KOPT-K1 (cell line): ENCODE results near the gene SLC22A23.

ENCODE experiments used
- H3K27ac ChIP-seq: fragments of 200-600 bp; sonication (generic); 2 replicates; pipeline ENCODE4 v1.5.1; 2016; ENCODE audit warnings: antibody characterized with exemption, mild to moderate bottlenecking, low read depth, low read length; ENCODE audit not compliant: poor library complexity, severe bottlenecking
- H3K36me3 ChIP-seq: fragments of 200-600 bp; sonication (generic); 2 replicates; pipeline ENCODE4 v1.5.1; 2017; ENCODE audit warnings: antibody characterized with exemption, mild to moderate bottlenecking, low read length, moderate library complexity; ENCODE audit not compliant: insufficient read depth
- H3K9me3 ChIP-seq: fragments of 200-600 bp; sonication (generic); 2 replicates; pipeline ENCODE4 v1.5.1; 2017; ENCODE audit warnings: antibody characterized with exemption, low read length, mild to moderate bottlenecking; ENCODE audit not compliant: insufficient read depth, poor library complexity, severe bottlenecking

SLC22A23 gene

GRCh38 chr6:3442431-3443220 is 14.2 kb downstream of the SLC22A23 start:
- H3K36me3 ChIP-seq: no peaks in the 10 kb centered on the region
- no peak overlapping the region for H3K27ac ChIP-seq
- H3K9me3 ChIP-seq: no peaks in the 10 kb centered on the region

DNA sequence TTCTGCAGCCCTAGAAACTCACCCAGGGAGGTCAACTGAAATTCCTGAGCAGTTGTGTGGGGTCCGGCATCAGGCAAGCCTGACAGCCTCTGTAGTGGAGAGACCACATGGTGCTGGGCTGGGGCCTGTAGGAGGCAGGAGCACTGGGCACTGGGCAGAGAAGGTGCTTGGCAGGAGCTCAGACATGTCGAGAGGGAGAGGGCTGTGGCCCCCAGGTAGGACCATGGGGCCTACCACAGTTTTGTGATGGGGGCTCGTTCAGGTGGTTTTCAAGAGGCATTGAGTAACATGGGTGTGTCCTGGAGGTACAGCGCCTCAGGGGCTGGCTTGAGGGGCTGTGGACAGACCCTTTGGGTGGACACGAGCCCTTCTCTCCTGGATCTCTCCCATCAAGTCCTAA is 15.9 kb downstream of the SLC22A23 start:
- Histone ChIP-seq H3K27ac (no peak overlapping the region), H3K9me3 (no peaks in the 10 kb centered on the region), H3K36me3 (no peaks in the 10 kb centered on the region)

GRCh38 chr6:3439961-3440360 is 16.9 kb downstream of the SLC22A23 start:
- Histone ChIP-seq H3K9me3 (no peaks in the 10 kb centered on the region), H3K27ac (no peak overlapping the region), H3K36me3 (no peaks in the 10 kb centered on the region)

- no peaks in the 10 kb centered on the region for H3K36me3 ChIP-seq
- H3K9me3 ChIP-seq: no peaks in the 10 kb centered on the region
- H3K27ac ChIP-seq: no peak overlapping the region
Measured at GRCh38 chr6:3438190-3439167, 18.4 kb downstream of the SLC22A23 start.

DNA sequence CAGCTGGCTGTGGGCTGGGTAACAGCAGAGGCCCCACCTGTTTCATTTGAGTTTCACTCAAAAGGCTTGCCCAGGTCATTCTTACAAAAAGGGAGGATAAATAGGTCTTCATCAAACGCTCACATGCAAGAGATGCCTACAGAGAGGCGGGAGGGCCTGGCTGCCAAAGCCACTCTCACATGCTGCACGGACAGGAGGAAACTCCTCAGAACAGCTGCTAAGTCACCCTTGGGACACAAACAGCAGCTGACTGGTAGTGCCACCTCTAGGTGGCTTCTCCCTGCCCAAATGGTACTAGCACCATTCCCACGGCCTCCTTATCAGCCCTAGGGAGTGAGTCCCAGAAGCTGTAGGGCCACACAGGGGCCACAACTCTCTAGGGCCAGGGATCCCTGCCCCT is 23.8 kb downstream of the SLC22A23 start:
- no peaks in the 10 kb centered on the region for H3K9me3 ChIP-seq
- H3K27ac ChIP-seq: no peak overlapping the region
- no peaks in the 10 kb centered on the region for H3K36me3 ChIP-seq

DNA sequence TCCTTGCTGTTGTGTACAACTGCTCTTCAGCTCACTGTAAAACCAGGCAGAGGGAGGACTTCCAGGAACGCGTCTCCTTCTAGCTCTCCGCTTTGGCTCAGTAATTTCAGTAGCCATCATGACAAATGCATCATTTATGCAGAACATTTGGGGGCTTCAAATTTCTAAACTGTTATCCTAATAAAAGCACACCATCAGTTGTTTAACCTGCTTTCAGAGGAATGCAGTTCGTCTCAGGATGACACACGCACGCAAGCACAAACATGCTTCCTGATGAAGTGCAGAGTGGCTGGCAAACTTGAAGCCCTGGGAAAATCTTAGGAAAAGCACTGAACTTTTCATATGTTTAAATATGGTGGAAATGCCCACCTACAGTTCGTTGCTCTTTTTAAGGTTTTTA is 24.4 kb downstream of the SLC22A23 start:
- Histone ChIP-seq H3K36me3 (no peaks in the 10 kb centered on the region), H3K27ac (no peak overlapping the region), H3K9me3 (no peaks in the 10 kb centered on the region)

DNA sequence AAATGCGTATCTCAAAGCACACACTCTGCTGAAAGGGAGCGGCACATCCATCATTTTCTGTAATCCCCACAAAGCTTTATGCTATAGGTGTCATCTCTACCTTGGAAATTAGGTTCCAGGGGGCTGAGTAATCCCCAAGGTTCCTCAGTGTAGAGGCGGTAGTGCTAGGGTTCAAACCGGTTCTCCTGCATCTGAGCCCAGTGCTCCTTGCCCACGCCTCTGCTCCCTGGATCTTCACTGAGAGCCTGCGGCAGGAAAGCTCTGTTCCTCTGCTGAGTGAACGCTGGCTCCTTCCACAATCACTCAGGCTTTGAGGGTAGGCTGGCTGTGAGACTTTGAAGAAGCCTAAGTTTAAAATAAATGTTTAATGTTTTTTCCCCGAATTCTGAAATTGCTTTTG is 24.9 kb downstream of the SLC22A23 start:
- no peak overlapping the region for H3K27ac ChIP-seq
- H3K36me3 ChIP-seq: no peaks in the 10 kb centered on the region
- H3K9me3 ChIP-seq: no peaks in the 10 kb centered on the region

DNA sequence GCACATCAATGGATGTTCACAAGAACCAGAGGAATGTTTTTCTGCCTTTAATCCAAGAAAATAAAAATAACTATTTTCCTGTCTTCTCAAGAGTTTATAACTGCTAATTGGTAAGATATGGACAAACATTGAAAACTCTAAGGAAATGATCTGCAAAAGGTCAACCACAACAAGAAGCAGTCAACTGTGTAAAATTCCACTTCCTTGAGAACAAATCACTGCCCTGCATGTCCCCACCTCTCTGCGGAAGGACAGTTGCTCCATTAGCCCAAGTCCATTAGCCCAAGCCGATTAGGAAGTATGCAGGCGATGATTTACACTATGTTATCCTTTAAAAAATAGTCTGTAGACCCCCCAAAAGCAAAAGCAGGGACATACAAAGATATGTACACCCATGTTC is 27.6 kb downstream of the SLC22A23 start:
- Histone ChIP-seq H3K9me3 (no peaks in the 10 kb centered on the region), H3K36me3 (no peaks in the 10 kb centered on the region), H3K27ac (no peak overlapping the region)

DNA sequence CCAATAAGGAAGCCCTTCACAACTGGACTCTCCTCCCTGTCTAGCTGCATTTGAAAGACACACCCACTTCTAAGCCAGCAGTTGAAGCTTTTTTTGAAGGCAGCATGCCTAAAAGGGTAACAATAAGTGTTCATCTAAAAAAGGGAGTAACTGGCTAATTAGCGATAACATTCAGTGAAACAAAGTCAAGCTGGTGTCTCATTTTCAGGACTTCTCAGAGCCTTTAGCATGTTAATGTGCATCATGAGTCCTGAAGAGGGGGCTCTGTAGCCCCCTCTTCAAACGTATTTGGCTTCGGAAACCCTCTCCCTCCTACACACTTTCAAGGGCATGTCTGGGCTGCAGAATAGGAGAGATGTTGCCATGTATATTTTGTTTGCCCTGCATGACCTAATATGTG is 28.1 kb downstream of the SLC22A23 start:
- H3K27ac ChIP-seq: no peak overlapping the region
- no peaks in the 10 kb centered on the region for H3K9me3 ChIP-seq
- H3K36me3 ChIP-seq: no peaks in the 10 kb centered on the region

DNA sequence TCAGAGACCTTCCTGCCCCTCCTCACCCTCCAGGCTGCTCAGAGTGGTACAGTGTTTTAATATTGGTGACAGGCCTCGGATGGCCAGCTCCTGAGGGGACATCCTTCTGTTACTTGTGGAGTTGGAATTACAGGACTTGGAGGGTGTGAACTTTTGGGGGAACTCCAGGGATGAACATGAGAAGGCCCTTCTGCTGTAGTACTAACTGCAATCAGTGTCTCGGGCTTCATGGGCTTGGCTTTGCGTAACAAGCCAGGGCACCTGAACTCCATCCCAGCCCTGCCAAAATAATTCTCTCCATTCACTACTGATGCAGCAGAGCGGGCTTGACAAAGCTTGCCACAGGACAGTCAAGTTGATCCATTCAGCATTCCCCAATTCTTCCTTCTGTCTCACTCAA is 28.6 kb downstream of the SLC22A23 start:
- Histone ChIP-seq H3K27ac (no peak overlapping the region), H3K36me3 (no peaks in the 10 kb centered on the region), H3K9me3 (no peaks in the 10 kb centered on the region)

GRCh38 chr6:3427687-3428085 is 29.2 kb downstream of the SLC22A23 start:
- Histone ChIP-seq H3K9me3 (no peaks in the 10 kb centered on the region), H3K27ac (no peak overlapping the region), H3K36me3 (no peaks in the 10 kb centered on the region)

DNA sequence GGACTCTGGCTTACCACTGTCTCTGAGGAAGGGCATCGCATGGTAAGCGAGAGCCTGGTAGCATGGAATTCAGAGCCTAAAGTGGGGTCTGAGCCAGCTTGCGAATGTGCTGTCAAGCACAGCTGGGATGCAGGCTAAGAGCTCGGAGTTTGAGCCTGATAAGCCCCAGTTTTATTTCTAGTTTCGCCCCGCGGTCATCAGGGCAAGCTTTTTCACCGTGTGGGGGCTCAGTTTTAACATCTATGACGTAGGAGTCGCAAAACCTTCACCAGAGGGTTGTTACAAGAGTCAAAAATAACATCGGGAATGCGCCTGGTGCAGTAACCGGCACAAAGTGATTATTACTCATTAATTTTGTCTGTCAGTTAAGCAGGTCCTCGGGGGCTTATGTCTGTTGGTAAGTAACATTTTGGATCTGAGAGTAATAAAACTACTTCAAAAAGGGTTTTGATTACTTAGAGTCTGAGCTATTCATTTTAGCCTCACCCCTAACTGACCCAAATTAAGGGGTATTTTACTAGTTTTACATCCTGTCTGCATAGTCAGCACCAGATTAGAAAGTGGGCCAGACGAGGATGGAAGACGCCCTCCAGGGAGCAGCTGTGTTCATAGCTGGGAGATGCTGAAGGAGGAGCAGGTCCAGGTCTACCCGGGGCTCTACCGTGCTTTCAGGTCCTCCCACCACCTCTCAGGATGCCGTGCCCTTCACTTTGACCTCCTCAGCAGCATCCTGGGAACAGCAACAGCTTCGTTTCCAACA is 29.7 kb downstream of the SLC22A23 start:
- H3K9me3 ChIP-seq: no peaks in the 10 kb centered on the region
- no peak overlapping the region for H3K27ac ChIP-seq
- H3K36me3 ChIP-seq: no peaks in the 10 kb centered on the region

DNA sequence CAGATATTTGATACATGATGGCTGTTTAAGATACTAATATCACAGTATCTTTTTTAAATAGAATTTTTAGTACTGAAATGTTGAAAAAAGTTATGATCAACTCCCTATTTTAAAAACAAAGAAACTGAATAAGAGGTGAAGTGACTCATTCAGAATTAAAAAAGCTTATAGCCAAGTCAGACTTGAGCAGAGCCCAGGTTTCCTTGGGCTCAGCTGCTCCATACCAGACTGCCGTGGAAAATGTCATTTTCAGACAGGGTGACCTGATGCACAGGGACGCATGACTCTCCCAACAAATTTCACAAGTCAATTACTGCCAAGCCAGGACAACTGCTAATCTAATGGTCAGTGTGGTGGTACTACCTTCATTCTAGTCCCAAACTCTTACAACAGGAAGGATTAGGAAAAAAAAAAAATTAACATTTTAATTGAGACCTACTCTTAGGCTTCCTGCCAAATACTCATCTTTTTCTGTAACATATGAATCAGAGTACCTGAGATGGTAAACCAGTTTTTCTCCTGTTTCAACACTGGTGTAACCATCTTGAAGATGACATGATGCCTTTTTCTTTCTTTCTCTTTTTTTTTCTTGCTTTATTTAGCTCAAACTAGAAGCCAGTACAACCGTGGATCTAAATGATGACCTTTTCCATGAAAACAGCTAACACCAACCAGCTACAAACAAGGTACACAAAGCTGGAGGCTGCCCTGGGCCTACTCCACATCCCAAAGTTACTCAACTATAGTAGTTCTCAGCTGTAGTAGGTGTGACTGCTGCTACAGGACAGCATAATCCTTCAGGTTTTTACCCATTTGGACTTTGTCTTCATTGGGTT is 30.5 kb downstream of the SLC22A23 start:
- no peaks in the 10 kb centered on the region for H3K36me3 ChIP-seq
- H3K27ac ChIP-seq: no peak overlapping the region
- H3K9me3 ChIP-seq: no peaks in the 10 kb centered on the region

GRCh38 chr6:3425574-3425973 is 31.3 kb downstream of the SLC22A23 start:
- Histone ChIP-seq H3K36me3 (no peaks in the 10 kb centered on the region), H3K27ac (no peak overlapping the region), H3K9me3 (no peaks in the 10 kb centered on the region)
